H9 (cell line): ENCODE results near the gene CDK5RAP1. TPM values are rescaled to one million over a fixed set of nuclear protein-coding genes. Genes with fewer than 3 reads are reported as not detected.

ENCODE experiments used
- DNase-seq: peaks from one replicate; pipeline ENCODE4 v3.0.0-alpha.2; 2017
- H2AFZ ChIP-seq: one replicate; pipeline ENCODE4 v1.6.1; 2013; ENCODE audit warnings: mild to moderate bottlenecking, low read length, control low read depth, moderate library complexity
- H2AK5ac ChIP-seq: 2 replicates; pipeline ENCODE4 v1.6.1; 2013; ENCODE audit warnings: low read length, control low read depth, mixed read lengths; ENCODE audit not compliant: insufficient read length
- H2BK120ac ChIP-seq: one replicate; pipeline ENCODE4 v1.6.1; 2013; ENCODE audit warnings: low read depth, mild to moderate bottlenecking, low read length, control low read depth, inconsistent platforms; ENCODE audit not compliant: poor library complexity, severe bottlenecking
- H2BK12ac ChIP-seq: 2 replicates; pipeline ENCODE4 v1.6.1; 2013; ENCODE audit warnings: low read length, control low read depth, mixed read lengths, low read depth; ENCODE audit not compliant: insufficient read length
- H2BK15ac ChIP-seq: 2 replicates; pipeline ENCODE4 v1.6.1; 2013; ENCODE audit warnings: low read depth, low read length, control low read depth
- H2BK20ac ChIP-seq: one replicate; pipeline ENCODE4 v1.6.1; 2013; ENCODE audit warnings: low read depth, mild to moderate bottlenecking, low read length, control low read depth, inconsistent platforms; ENCODE audit not compliant: poor library complexity, severe bottlenecking
- H2BK5ac ChIP-seq: 2 replicates; pipeline ENCODE4 v1.6.1; 2013; ENCODE audit warnings: low read length, control low read depth, mixed read lengths; ENCODE audit not compliant: insufficient read length
- H3K14ac ChIP-seq: 2 replicates; pipeline ENCODE4 v1.6.1; 2013; ENCODE audit warnings: low read length, control low read depth; ENCODE audit not compliant: insufficient read depth
- H3K18ac ChIP-seq: 2 replicates; pipeline ENCODE4 v1.6.1; 2013; ENCODE audit warnings: low read depth, mild to moderate bottlenecking, mixed read lengths, low read length, control low read depth; ENCODE audit not compliant: insufficient read length
- H3K23ac ChIP-seq: 2 replicates; pipeline ENCODE4 v1.6.1; 2013; ENCODE audit warnings: low read length, control low read depth, mixed read lengths, low read depth; ENCODE audit not compliant: insufficient read length
- H3K23me2 ChIP-seq: 2 replicates; pipeline ENCODE4 v1.6.1; 2013; ENCODE audit warnings: low read depth, mild to moderate bottlenecking, mixed read lengths, low read length, control low read depth; ENCODE audit not compliant: insufficient read length, poor library complexity, severe bottlenecking
- H3K27ac ChIP-seq: 2 replicates; pipeline ENCODE4 v1.5.1; 2013; ENCODE audit warnings: low read length, control low read depth, mixed read lengths, low read depth; ENCODE audit not compliant: insufficient read length
- H3K27me3 ChIP-seq: 2 replicates; pipeline ENCODE4 v1.6.1; 2013; ENCODE audit warnings: low read length, control low read depth, inconsistent platforms; ENCODE audit not compliant: insufficient read depth
- H3K4ac ChIP-seq: 2 replicates; pipeline ENCODE4 v1.6.1; 2013; ENCODE audit warnings: low read depth, mild to moderate bottlenecking, control low read depth, inconsistent platforms, low read length, moderate library complexity
- H3K4me1 ChIP-seq: 2 replicates; pipeline ENCODE4 v1.6.1; 2013; ENCODE audit warnings: low read length, control low read depth, inconsistent platforms; ENCODE audit not compliant: insufficient read depth
- H3K4me2 ChIP-seq: 2 replicates; pipeline ENCODE4 v1.6.1; 2013; ENCODE audit warnings: low read length, control low read depth, mixed read lengths; ENCODE audit not compliant: insufficient read length, insufficient read depth
- H3K56ac ChIP-seq: 2 replicates; pipeline ENCODE4 v1.6.1; 2013; ENCODE audit warnings: low read depth, mild to moderate bottlenecking, mixed read lengths, low read length, control low read depth; ENCODE audit not compliant: insufficient read length
- H3K79me1 ChIP-seq: 2 replicates; pipeline ENCODE4 v1.6.1; 2013; ENCODE audit warnings: low read depth, mild to moderate bottlenecking, moderate library complexity, low read length, control low read depth, inconsistent platforms; ENCODE audit not compliant: insufficient read depth, poor library complexity, severe bottlenecking
- H3K79me2 ChIP-seq: 2 replicates; pipeline ENCODE4 v1.6.1; 2013; ENCODE audit warnings: low read length, control low read depth, inconsistent platforms; ENCODE audit not compliant: insufficient read depth
- H3K9ac ChIP-seq: 2 replicates; pipeline ENCODE4 v1.6.1; 2013; ENCODE audit warnings: low read length, control low read depth, mixed read lengths; ENCODE audit not compliant: insufficient read length; ENCODE audit errors: extremely low read depth
- H3K9me3 ChIP-seq: one replicate; pipeline ENCODE4 v1.6.1; 2013; ENCODE audit warnings: low read depth, low read length, inconsistent platforms; ENCODE audit not compliant: control insufficient read depth
- H3T11ph ChIP-seq: one replicate; pipeline ENCODE4 v1.6.1; 2013; ENCODE audit warnings: mild to moderate bottlenecking, low read length, control low read depth, inconsistent platforms
- H4K20me1 ChIP-seq: one replicate; pipeline ENCODE4 v1.6.1; 2013; ENCODE audit not compliant: control insufficient read depth, insufficient read length, insufficient read depth
- H4K5ac ChIP-seq: 2 replicates; pipeline ENCODE4 v1.6.1; 2013; ENCODE audit warnings: low read depth, mild to moderate bottlenecking, mixed read lengths, low read length, control low read depth; ENCODE audit not compliant: insufficient read length
- H4K8ac ChIP-seq: replicated peaks from 2 replicates; pipeline ENCODE4 v1.6.1; 2013; ENCODE audit warnings: low read length, control low read depth, mixed read lengths, low read depth; ENCODE audit not compliant: insufficient read length
- H4K91ac ChIP-seq: 2 replicates; pipeline ENCODE4 v1.6.1; 2013; ENCODE audit warnings: low read depth, mild to moderate bottlenecking, moderate library complexity, mixed read lengths, low read length, control low read depth; ENCODE audit not compliant: insufficient read length
- H3K27ac Mint-ChIP-seq, 3 experiments: 2 replicates in 2 of 3; 3 replicates in 1 of 3; pipeline ENCODE4 v1.8.0; 2020 to 2021; ENCODE audit warnings: mixed read lengths in 3 of 3, mild to moderate bottlenecking in 1 of 3, moderate library complexity in 1 of 3
- H3K27me3 Mint-ChIP-seq: 2 replicates; pipeline ENCODE4 v1.8.0; 2021; ENCODE audit warnings: low read depth, mild to moderate bottlenecking, moderate library complexity, mixed read lengths
- H3K36me3 Mint-ChIP-seq, 3 experiments: 2 replicates in 2 of 3; 3 replicates in 1 of 3; pipeline ENCODE4 v1.8.0; 2020 to 2021; ENCODE audit warnings: low read depth in 3 of 3, mixed read lengths in 3 of 3; ENCODE audit not compliant: insufficient read depth in 1 of 3
- H3K4me1 Mint-ChIP-seq, 2 experiments: 2 replicates each; pipeline ENCODE4 v1.8.0; 2020; ENCODE audit warnings: mixed read lengths in 2 of 2
- H3K4me3 Mint-ChIP-seq, 2 experiments: 2 replicates in 1 of 2; 3 replicates in 1 of 2; pipeline ENCODE4 v1.8.0; 2020 to 2021; ENCODE audit warnings: mild to moderate bottlenecking in 2 of 2, mixed read lengths in 2 of 2, moderate library complexity in 1 of 2
- H3K9me3 Mint-ChIP-seq, 2 experiments: 2 replicates in 1 of 2; 3 replicates in 1 of 2; pipeline ENCODE4 v1.8.0; 2020; ENCODE audit warnings: mild to moderate bottlenecking in 2 of 2, mixed read lengths in 2 of 2, moderate library complexity in 1 of 2
- CTCF ChIP-seq: fragments of 200-600 bp; sonication (generic); conservative IDR thresholded peaks from 3 replicates; pipeline ENCODE4 v1.8.0; 2021; ENCODE audit warnings: antibody characterized with exemption, mild to moderate bottlenecking
- WGBS: extraction: QIAGEN DNeasy Blood & Tissue Kit; methylation state at CpG from one replicate; pipeline ENCODE4 v1.1.7; 2013; ENCODE audit warnings: missing lambda C conversion rate, low lambda C conversion rate, mixed read lengths; ENCODE audit not compliant: insufficient read length; ENCODE audit errors: extremely low coverage; 5-methylcytosine and 5-hydroxymethylcytosine counted together
- total RNA-seq: library from RNA; stranded (reverse); gene quantifications from 2 replicates; pipeline ENCODE4 v1.2.1, GENCODE V29; 2021

Gene CDK5RAP1
- total RNA-seq, 1 experiment from 2014 or later, result 66.4 TPM

DNA sequence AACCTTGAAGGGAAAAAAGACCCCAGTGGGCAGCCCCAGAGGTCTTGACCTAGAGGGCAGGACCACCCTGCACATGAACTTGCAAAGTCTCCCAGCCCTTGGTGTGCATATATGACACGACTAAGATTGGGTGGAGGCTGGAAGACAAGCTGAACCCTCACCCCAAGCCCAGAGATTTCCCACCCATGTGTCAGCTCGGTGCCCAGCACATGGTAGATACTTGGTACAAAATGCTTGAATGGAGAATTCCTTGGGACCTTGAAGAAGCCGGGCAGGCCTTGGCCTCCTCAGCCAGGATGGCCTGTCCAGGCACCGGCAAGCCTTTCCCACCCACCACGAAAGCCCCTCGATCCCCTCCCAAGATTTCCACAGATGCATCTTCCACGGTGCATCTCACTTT lies 67.7 kb downstream of the CDK5RAP1 start:
- TF ChIP-seq CTCF, result no peak
- no peak for DNase-seq

More for the DNA sequence above, 67.7 kb downstream of the CDK5RAP1 start:
- H3K4me3 Mint-ChIP-seq, result no peak overlapping the region
- no peak overlapping the region for H2BK5ac ChIP-seq
- no peak overlapping the region for H4K91ac ChIP-seq
- no peak overlapping the region for H3K14ac ChIP-seq
- H3K27me3 ChIP-seq, result no peaks in the 10 kb centered on the region
- H2AFZ ChIP-seq, result no peak overlapping the region
- peaks cover 8% of the 10 kb centered on the region for H3K27me3 Mint-ChIP-seq
- no peak overlapping the region for H2BK20ac ChIP-seq
- WGBS, result no CpG with 5 or more reads among the region's 7 CpGs
- no peaks in the 10 kb centered on the region; a peak in 1 of 5 replicates for H3K9me3 Mint-ChIP-seq
- H2BK12ac ChIP-seq, result no peak overlapping the region
- no peak overlapping the region for H4K5ac ChIP-seq
- no peaks in the 10 kb centered on the region for H4K20me1 ChIP-seq
- H2BK120ac ChIP-seq, result no peak overlapping the region
- no peak overlapping the region for H2AK5ac ChIP-seq
- H3K9me3 ChIP-seq, result no peaks in the 10 kb centered on the region
- no peaks in the 10 kb centered on the region for H3K79me2 ChIP-seq
- no peak overlapping the region for H3K23ac ChIP-seq
- no peak overlapping the region for H4K8ac ChIP-seq
- no peak overlapping the region for H3K27ac ChIP-seq
- no peaks in the 10 kb centered on the region for H3K4me1 ChIP-seq
- H3K4me1 Mint-ChIP-seq, result peaks cover under 1 to 11% of the 10 kb centered on the region in 2 experiments; a peak in 2 of 4 replicates
- no peak overlapping the region for H3K4ac ChIP-seq
- no peak overlapping the region for H3K27ac Mint-ChIP-seq
- H3K23me2 ChIP-seq, result no peaks in the 10 kb centered on the region
- no peak overlapping the region for H3K56ac ChIP-seq
- no peak overlapping the region for H3K9ac ChIP-seq
- no peak overlapping the region for H3K4me2 ChIP-seq
- no peaks in the 10 kb centered on the region for H3K79me1 ChIP-seq
- H3K36me3 Mint-ChIP-seq, result no peaks in the 10 kb centered on the region
- H3T11ph ChIP-seq, result no peak overlapping the region
- H3K18ac ChIP-seq, result no peak overlapping the region
- no peak overlapping the region for H2BK15ac ChIP-seq
